AG09309 (cell line): ENCODE results near the gene TSPAN3.

Experiments
- DNase-seq: peaks from one replicate; pipeline ENCODE4 v3.0.0-alpha.2; 2010; ENCODE audit warnings: low read depth
- H3K4me3 ChIP-seq: 2 replicates; pipeline ENCODE4 v1.5.1; 2011; ENCODE audit warnings: mild to moderate bottlenecking, low read depth, low read length, moderate library complexity; ENCODE audit not compliant: control insufficient read depth
- TF ChIP-seq, protein P1 (sequence below): IDR thresholded peaks from 2 replicates; pipeline ENCODE4 v1.5.1; 2011; ENCODE audit warnings: mild to moderate bottlenecking, low read depth, low read length, inconsistent platforms; ENCODE audit not compliant: insufficient read depth, control insufficient read depth; ENCODE audit errors: missing control alignments

The TSPAN3 gene

DNA sequence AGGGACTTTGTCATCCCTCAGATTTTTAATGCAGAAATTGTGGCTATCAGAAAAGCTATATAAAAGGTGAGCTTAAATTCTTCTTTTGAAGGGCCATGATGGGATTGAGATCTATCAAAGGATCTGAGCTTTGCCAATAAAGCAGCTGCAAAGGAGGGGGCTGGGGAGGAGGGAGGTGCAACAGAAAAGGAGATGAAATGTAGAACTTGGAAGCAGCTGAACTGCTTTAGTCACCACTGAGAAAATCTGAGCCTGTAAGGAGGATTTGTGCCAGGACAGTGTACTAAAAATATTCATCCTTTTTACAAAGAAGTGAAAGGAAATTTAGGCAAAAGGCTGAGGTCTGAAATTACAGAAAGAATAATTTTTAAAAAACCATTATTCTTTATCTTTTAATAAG, 10.4 kb downstream of the TSPAN3 start:
- H3K4me3 ChIP-seq, result no peak overlapping the region
- TF ChIP-seq, protein P1, sequence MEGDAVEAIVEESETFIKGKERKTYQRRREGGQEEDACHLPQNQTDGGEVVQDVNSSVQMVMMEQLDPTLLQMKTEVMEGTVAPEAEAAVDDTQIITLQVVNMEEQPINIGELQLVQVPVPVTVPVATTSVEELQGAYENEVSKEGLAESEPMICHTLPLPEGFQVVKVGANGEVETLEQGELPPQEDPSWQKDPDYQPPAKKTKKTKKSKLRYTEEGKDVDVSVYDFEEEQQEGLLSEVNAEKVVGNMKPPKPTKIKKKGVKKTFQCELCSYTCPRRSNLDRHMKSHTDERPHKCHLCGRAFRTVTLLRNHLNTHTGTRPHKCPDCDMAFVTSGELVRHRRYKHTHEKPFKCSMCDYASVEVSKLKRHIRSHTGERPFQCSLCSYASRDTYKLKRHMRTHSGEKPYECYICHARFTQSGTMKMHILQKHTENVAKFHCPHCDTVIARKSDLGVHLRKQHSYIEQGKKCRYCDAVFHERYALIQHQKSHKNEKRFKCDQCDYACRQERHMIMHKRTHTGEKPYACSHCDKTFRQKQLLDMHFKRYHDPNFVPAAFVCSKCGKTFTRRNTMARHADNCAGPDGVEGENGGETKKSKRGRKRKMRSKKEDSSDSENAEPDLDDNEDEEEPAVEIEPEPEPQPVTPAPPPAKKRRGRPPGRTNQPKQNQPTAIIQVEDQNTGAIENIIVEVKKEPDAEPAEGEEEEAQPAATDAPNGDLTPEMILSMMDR, result no peak
- DNase-seq, result no peak

DNA sequence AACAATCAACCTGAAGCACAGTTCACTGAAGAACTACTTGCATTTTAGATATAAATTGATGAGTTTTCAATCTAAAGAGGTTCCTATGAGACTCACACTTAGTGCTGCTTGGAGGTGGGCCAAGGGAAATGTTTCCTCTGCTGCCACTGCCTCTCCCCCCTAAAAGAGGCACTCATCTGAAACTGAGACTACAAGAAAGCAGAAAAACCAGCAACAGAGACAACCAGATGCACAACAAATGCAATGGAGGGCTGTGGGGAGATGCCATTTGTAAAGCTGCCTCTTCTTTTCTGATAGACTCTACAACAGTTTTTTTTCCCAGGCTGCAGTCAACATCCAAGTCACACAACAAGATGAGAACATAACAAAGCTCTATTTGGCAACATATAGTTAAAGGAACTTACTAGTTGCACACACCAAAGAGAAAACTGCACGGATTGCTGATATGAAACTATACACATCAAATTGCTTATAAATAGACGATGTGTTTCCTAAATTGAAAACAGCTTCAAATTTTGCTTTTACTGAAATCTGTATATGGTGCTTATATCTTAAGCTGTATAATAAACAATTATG, 11.0 kb downstream of the TSPAN3 start:
- TF ChIP-seq, protein P1, result no peak
- no peak overlapping the region for H3K4me3 ChIP-seq
- no peak for DNase-seq

DNA sequence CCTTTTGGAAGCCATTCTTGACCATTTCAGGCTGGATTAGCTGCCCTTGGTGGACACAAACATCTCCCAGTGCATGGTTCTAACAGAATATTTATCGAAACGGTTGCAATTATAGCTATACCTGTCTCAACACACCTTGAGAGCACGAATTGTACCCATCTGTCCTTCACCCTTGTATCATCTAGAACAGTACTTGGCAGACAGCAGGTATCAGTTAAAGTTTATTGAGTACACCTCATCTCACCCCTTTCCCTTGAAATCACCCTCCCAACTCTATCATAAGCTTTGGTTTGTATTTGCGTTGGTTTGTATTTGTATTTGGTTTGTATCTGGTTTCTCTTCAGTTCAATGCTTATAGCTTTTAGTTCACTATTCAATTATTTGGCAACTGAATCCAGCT, 12.4 kb downstream of the TSPAN3 start:
- TF ChIP-seq, protein P1, result no peak
- DNase-seq, result no peak
- H3K4me3 ChIP-seq, result no peak overlapping the region

DNA sequence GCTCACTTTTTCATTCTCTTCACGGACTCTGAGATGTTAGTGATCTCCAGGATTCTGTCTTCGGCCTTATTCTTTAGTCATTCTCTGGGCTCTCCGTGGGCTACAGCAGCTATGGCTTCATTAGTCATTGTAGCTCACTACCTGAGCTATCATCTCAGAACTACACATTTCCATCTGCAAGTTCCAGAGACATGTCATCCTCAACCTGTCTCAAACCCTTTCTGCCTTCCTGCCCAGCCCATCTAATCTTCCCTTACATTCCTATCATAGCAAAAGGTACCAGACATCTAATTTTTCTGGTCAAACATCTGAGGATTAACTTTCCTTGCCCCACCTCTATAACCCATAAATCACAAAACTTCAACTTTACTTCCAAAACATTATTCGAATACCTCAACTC, 13.2 kb downstream of the TSPAN3 start:
- no peak overlapping the region for H3K4me3 ChIP-seq
- DNase-seq, result no peak
- TF ChIP-seq, protein P1, result no peak

DNA sequence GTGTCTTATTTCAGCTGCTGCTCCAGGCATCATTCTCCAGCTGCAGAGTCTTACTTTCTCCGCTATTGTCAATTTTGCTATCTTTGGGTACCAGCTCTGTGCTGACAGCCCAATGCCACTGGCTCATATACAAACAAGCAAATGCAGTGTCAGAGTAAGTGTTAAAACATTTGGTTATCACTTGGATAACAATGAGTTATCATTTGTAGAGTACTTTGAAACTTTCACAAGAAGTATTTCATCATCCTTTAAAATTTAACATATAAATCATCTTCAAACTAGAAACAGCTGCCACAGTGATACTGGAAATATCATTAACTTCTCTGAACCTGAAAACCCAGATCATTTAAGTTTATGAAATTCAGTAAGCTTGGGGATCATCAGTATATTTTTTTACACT, 13.8 kb downstream of the TSPAN3 start:
- H3K4me3 ChIP-seq, result no peak overlapping the region
- no peak for DNase-seq
- TF ChIP-seq, protein P1, result no peak

DNA sequence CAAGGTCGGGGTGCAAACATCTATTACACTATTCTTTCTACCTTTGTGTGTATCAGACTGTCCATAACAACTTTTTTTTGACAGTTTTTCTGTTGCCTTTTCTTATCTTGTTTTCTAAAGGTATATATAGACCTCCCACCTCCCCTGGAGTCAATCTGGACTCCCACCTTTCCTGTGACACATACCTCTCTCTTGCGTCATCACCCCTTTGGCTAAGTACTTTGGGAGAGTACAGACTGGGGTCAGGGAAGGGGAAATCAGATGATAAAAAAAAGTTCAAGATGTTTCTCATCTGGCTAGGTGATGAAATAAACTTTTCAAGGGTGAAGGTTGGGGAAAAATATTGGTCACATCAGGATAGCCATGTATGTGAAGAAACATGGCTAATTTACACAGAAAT, 17.2 kb downstream of the TSPAN3 start:
- no peak overlapping the region for H3K4me3 ChIP-seq
- TF ChIP-seq, protein P1, result no peak
- DNase-seq, result no peak

DNA sequence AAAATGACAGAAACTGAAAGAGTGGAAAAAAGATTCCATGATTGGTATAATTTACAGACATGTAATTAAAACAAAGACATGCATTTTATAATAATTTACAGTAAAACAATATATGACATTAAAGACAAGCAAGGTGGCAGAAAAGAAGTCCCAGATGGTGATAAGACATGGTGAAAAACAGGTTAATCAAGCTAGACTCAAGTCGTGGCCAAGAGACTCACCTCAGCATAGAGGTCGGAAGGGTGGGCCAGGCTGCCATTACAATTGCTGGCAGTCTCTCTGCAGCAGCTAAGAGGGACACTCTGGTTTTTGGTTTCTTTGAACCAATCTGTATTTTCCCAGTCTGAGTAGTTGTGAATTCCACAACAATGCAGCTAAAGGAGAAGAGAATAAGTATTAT, 18.4 kb downstream of the TSPAN3 start:
- TF ChIP-seq, protein P1, result no peak
- no peak for DNase-seq
- no peak overlapping the region for H3K4me3 ChIP-seq
